ENCODE measurements around the gene LIMA1.
"Not testable (repeated sequence)": the region's sequence is repeated elsewhere in the genome, so short reads cannot be mapped to it uniquely, and the experiment has no call there.

Gene LIMA1

GRCh38 chr12:50283229-50283923, at the start of gene LIMA1:
Gene LIMA1 (minus strand): TSS chr12:50283520. CDS start chr12:50248751, 34,769 bp downstream.
- DNase-seq, result peak; percentile 26

GRCh38 chr12:50331745-50332144, 48.4 kb upstream of the LIMA1 start:
- DNase-seq, result no peak

- DNase-seq, result not testable (repeated sequence)
Observed at GRCh38 chr12:50328664-50329063, 45.3 kb upstream of the LIMA1 start.

- DNase-seq, result no peak
Observed at GRCh38 chr12:50326590-50327284, 43.4 kb upstream of the LIMA1 start.

- DNase-seq, result no peak
Observed at GRCh38 chr12:50325890-50326391, 42.6 kb upstream of the LIMA1 start.

GRCh38 chr12:50324770-50325169, 41.5 kb upstream of the LIMA1 start:
- not testable (repeated sequence) for DNase-seq

- not testable (repeated sequence) for DNase-seq
Observed at GRCh38 chr12:50324077-50324476, 40.8 kb upstream of the LIMA1 start.

- DNase-seq, result no peak
Observed at GRCh38 chr12:50322206-50322605, 38.9 kb upstream of the LIMA1 start.

- DNase-seq, result no peak
Observed at GRCh38 chr12:50317203-50317602, 33.9 kb upstream of the LIMA1 start.

GRCh38 chr12:50315803-50316202, 32.5 kb upstream of the LIMA1 start:
- DNase-seq, result no peak

GRCh38 chr12:50314636-50315312, 31.5 kb upstream of the LIMA1 start:
- no peak for DNase-seq

- DNase-seq, result not testable (repeated sequence)
Observed at GRCh38 chr12:50313971-50314370, 30.7 kb upstream of the LIMA1 start.

- DNase-seq, result no peak
Observed at GRCh38 chr12:50313256-50313931, 30.1 kb upstream of the LIMA1 start.

GRCh38 chr12:50311858-50312609, 28.7 kb upstream of the LIMA1 start:
- DNase-seq, result not testable (repeated sequence)

- no peak for DNase-seq
Observed at GRCh38 chr12:50309950-50310349, 26.6 kb upstream of the LIMA1 start.

GRCh38 chr12:50302686-50303085, 19.4 kb upstream of the LIMA1 start:
- no peak for DNase-seq

GRCh38 chr12:50297996-50298395, 14.7 kb upstream of the LIMA1 start:
- no peak for DNase-seq

- DNase-seq, result no peak
Observed at GRCh38 chr12:50297027-50297426, 13.7 kb upstream of the LIMA1 start.

- no peak for DNase-seq
Observed at GRCh38 chr12:50296554-50296953, 13.2 kb upstream of the LIMA1 start.

GRCh38 chr12:50291377-50291776, 8.1 kb upstream of the LIMA1 start:
- DNase-seq, result no peak

GRCh38 chr12:50290692-50291091, 7.4 kb upstream of the LIMA1 start:
- DNase-seq, result not testable (repeated sequence)

- DNase-seq, result no peak
Observed at GRCh38 chr12:50287271-50287670, 4.0 kb upstream of the LIMA1 start.
